ENCODE measurements around the gene PLA2G2D. TPM values are rescaled to one million over a fixed set of nuclear protein-coding genes. Genes with fewer than 3 reads are reported as not detected.

PLA2G2D gene
- not detected in 2 replicates for total RNA-seq

GRCh38 chr1:20119347-20119746, at the start of gene PLA2G2D:
Gene PLA2G2D (minus strand): TSS chr1:20119536. CDS start chr1:20119498, 38 bp downstream.

GRCh38 chr1:20138961-20139550, 19.7 kb upstream of the PLA2G2D start, which contains the start of gene PLA2G2F:
Gene PLA2G2F (plus strand): TSS chr1:20139323. CDS start chr1:20139428, 105 bp downstream.

GRCh38 chr1:20069874-20070273, 49.5 kb downstream of the PLA2G2D start, which contains the start of gene PLA2G5:
Gene PLA2G5 (plus strand): TSS chr1:20070194. CDS start chr1:20084831, 14,637 bp downstream.

Other genes starting within 250 kb of the PLA2G2D start
- 4.1 and 7.0 TPM in 2 replicates for gene OTUD3, start 237.1 kb downstream of the PLA2G2D start, total RNA-seq
- gene PLA2G2E, start 195.9 kb downstream of the PLA2G2D start, total RNA-seq: not detected in 2 replicates
- 0.28 and 0.46 TPM in 2 replicates for gene PLA2G2A, start 139.9 kb downstream of the PLA2G2D start, total RNA-seq
- 0.92 TPM in 1 of 2 replicates, not detected in the other for gene PLA2G5, start 49.3 kb downstream of the PLA2G2D start, total RNA-seq
- gene PLA2G2F, start 19.8 kb upstream of the PLA2G2D start, total RNA-seq: not detected in 2 replicates
- under 0.01 and 0.14 TPM in 2 replicates for gene UBXN10, start 66.6 kb upstream of the PLA2G2D start, total RNA-seq
- not detected in 2 replicates for gene PLA2G2C, start 67.0 kb upstream of the PLA2G2D start, total RNA-seq
- not detected in 2 replicates for gene VWA5B1, start 171.3 kb upstream of the PLA2G2D start, total RNA-seq

Data from smooth muscle cell of bladder (primary cell).